Endothelial cell of umbilical vein (primary cell): ENCODE results near the gene ZDHHC14.

Experiments used
- CTCF ChIP-seq, 2 donors: IDR thresholded peaks; 1 replicate in 1 of 2; 2 replicates in 1 of 2; pipeline ENCODE4 v1.5.1; 2011; ENCODE audit warnings: low read length in 2 of 2, mild to moderate bottlenecking in 2 of 2, moderate library complexity in 2 of 2, control low read depth in 1 of 2, inconsistent platforms in 1 of 2, low read depth in 1 of 2; ENCODE audit not compliant: insufficient read depth in 1 of 2; ENCODE audit errors: extremely low read depth in 1 of 2
- EZH2 ChIP-seq: IDR thresholded peaks from 2 replicates; pipeline ENCODE4 v1.6.1; 2012; ENCODE audit warnings: borderline replicate concordance, low read depth, mild to moderate bottlenecking, moderate library complexity, low read length, inconsistent platforms; ENCODE audit not compliant: severe bottlenecking
- FOS ChIP-seq: IDR thresholded peaks from 2 replicates; pipeline ENCODE4 v1.6.1; 2011; ENCODE audit warnings: mild to moderate bottlenecking, low read length, moderate library complexity, borderline replicate concordance; ENCODE audit not compliant: insufficient read depth
- GATA2 ChIP-seq: IDR thresholded peaks from 2 replicates; pipeline ENCODE4 v1.7.0; 2011; ENCODE audit warnings: low read depth, mild to moderate bottlenecking, moderate library complexity, mixed read lengths, low read length; ENCODE audit not compliant: insufficient read length, insufficient read depth
- JUN ChIP-seq: IDR thresholded peaks from 2 replicates; pipeline ENCODE4 v1.6.1; 2011; ENCODE audit warnings: borderline replicate concordance, low read depth; ENCODE audit not compliant: insufficient read length, insufficient read depth
- MAX ChIP-seq: IDR thresholded peaks from 2 replicates; pipeline ENCODE4 v1.6.1; 2011; ENCODE audit not compliant: insufficient read depth, insufficient read length
- MYC ChIP-seq: IDR thresholded peaks from one replicate; pipeline ENCODE4 v1.6.1; 2011; ENCODE audit warnings: mild to moderate bottlenecking, low read depth, low read length
- POLR2A ChIP-seq: IDR thresholded peaks from 2 replicates; pipeline ENCODE4 v1.6.1; 2012; ENCODE audit warnings: low read depth, mild to moderate bottlenecking, control low read depth, low read length
- POLR2AphosphoS5 ChIP-seq: IDR thresholded peaks from 2 replicates; pipeline ENCODE4 v1.6.1; 2012; ENCODE audit warnings: low read depth, mild to moderate bottlenecking, control low read depth, low read length, moderate library complexity; ENCODE audit not compliant: insufficient read depth

- no peak for TF ChIP-seq CTCF (IDR thresholded peaks at IDR 0.05; ENCODE audit: extremely low read depth in 1 of 2, insufficient read depth in 1 of 2, low read depth in 1 of 2, low read length in 2 of 2)
- no peak for TF ChIP-seq POLR2AphosphoS5
- TF ChIP-seq POLR2A = no peak
- no peak for TF ChIP-seq EZH2
- no peak for TF ChIP-seq FOS
- no peak for TF ChIP-seq JUN
- no peak for TF ChIP-seq MYC
- TF ChIP-seq MAX = no peak
- TF ChIP-seq GATA2 = no peak
Measured at GRCh38 chr6:157393669-157394327, 12.8 kb downstream of the ZDHHC14 start.
